ENCODE measurements around the gene SLC22A5.
"Not testable (repeated sequence)": the region's sequence is repeated elsewhere in the genome, so short reads cannot be mapped to it uniquely, and the experiment has no call there.

SLC22A5 gene

DNA sequence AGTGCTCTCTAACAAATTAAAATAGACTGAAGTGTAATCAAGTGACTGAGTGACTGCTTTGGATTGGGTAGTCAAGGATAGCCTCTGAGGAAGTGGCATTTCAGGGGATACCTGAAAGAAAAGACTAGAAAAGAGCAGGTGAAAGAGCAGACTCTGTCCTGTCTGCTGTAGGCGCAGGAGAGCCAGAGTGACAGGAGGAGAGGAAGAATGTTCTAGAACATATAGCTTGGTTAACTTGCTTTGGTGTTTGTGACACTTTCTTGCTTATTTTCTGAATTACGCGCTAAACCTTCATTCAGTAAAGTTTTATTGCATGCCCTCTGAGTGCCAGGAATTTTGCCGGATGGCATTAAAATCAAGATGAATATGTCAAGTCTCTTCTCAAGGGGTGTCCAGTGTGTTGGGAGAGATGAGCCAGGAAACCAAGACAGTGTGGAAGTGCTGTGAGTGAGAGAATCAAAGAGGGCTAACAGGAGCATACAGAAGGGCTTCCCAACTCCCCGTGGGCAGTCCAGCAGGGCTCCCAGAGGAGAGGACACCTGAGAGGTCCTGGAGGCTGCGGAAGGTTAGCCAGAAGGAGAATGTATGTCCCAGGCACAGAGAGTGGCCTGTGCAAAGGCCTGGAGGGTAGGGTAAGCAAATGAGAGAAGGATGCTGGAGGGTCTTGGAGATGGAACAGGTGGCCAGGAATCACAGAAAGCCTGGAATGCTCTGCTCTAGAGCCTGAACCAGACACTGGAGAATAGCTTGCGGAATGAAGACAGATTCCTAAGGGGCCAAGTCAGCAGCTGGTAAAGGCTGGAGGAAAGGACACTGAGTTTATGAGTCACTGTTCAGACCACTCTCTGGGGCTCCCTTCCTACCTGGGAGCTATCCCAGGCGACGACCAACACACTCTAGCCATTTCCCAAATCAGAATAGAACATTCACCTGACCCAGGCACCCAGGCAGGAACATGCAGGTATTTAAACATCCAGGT is 59.3 kb downstream of the SLC22A5 start:
- no peak for DNase-seq (ENCODE audit: low read depth)

DNA sequence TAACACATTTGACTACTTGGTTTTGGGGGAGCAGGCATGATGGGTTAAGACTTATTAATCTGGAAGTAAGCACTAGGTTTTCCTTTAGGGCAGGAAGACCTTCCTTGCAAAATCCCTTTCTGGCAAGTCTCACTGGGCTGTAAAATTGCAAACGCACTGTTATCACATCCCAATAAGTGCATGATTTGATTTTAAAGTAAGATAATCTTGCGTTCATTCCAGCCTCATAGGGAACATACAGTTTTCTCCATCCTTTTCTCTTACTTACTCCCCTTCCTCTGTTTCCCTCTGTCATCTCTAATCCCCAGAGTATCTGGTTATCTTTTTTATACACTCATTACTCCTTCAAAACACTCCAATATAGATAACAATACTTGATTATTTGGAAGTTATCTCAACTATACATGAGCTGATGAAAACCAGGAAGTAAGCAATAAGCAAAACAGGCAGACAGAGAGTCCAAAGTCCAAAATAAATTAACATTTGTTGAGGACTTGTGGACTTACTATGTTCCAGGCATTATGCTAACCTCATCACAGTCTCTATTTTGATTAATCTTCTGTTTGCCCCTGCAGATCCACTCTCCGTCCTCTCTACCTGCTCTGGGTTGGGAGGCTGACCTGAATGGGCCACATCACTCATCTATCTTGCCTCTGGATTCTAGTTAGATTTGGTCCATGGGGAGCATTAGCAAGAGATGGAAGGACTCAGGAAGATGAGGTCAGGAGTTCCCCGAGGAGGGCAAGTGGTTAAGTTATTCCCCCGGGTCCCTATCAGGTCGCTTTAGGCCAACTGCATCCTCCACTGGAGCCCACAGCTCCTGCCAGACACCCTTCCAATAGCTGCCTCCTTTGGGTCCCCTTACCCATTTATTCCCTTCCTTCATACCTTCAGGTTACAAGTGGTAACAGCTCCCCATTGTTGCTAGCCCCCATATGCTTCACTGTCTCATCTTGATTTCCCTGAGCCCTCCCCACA is 60.2 kb downstream of the SLC22A5 start:
- DNase-seq (ENCODE audit: low read depth), result no peak

DNA sequence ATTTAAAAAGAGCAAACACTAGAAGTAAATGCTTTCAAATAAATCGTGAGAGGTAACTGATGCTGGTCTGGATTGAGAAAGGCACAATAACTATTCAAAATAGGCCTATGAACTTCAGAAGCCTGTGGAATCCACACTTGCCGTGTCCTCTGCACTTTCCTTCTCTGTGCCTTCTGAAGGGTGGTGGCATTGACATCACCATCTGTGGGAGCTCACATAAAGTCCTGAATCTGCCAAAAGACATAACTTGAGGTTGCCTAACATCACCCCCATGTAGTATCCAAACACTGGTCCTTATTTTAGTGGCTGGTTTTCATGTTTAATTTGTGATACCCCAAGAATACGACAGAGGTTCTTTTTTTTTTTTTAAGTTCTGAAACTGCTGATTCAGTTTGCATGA is 61.2 kb downstream of the SLC22A5 start:
- no peak for DNase-seq (ENCODE audit: low read depth)

DNA sequence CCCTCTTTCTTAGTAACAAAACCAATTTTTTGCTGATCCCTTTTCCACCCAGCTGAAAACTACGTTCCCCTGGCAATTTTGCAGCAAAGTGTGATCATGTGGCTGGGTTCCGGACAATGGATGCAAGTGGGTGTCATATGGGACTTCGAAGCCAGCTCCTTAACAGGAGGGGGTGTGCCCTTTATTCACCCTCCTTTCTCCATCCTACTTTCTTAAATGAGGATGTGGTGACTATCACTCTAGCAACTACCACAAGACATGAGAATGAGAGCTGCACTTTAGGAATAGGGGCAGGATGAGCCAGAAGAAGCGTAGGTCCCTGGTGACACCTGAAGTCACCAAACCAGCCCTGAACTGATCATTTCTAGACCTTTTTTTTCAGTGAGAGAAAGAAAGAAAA is 62.1 kb downstream of the SLC22A5 start:
- no peak for DNase-seq (ENCODE audit: low read depth)

DNA sequence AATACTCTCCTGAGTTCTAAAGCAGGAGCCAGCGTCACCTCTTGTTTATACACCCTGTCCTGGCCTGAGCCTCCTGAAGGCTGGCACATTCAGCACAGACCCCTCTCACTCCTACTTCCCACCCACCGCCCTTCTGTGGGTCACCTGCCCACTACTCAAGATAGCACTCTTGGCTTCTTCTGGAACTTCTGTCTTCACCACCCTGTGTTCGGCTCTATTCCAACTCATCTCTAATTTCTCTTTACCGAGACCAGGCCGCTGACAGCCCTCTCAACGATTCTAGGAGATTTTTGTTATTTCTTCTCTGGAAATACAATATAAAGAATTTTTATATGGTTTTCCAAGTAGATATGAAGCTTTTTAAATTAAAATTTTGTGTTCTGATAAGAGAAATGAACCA is 63.6 kb downstream of the SLC22A5 start:
- no peak for DNase-seq (ENCODE audit: low read depth)

DNA sequence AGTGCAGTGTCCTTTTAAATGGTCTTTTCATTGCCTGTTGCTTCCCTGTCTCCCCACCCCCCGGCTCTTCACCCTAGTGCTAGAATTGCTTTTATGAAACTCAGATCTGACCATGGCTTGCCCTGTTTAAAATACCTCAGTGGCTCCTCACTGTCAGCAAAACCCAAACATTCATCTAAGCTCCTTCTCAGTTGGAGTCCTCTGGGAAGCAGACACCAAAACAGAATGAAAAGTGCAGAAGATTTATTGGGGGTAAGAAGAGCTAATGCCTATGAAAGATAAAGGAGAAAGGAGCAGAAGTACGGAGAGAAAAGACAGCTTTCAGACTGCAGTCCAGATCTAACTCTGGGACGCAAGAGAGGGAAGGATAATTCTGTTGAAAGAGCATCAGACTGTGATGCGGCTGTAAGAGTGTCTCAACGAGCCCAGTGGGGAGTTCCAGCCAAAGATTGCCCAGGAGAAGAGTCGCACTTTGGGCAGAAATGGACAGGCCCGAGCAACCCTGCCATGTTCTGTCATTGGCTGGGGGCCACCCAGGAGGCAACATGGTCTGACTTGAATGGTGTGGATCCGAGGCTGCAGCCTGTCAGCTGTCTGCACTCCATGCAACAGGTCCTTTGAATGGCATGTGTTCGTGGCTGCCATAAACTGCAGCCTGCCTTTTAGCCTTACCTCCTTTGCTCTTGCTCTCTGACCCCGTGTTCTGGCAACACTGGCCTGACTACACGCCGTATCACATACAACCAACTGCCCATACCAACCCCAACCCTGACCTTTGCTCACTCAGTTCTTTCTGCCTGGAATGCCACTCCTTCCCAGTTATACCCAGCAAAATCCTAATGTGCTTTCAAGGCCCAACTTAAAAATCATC is 65.1 kb downstream of the SLC22A5 start:
- DNase-seq (ENCODE audit: low read depth), result no peak

DNA sequence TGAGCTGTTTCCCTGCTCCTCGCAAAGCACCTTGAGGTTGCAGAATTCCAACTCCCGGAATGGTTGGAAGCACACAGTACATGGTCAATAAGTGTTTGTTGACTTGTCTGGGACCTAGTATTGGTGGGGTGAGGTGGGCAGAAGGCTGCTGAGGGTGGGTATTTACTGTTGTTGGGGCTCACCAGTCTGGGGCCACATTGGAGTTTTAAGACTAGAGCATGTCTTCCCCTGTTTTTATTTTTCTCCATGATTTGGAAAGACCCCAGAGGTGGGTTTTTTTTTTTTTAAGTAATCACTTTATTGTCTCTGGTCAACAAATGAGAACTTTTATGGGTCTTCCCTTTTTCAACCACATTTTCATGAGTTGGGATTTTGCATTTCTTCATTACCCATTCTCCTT is 65.9 kb downstream of the SLC22A5 start:
- no peak for DNase-seq (ENCODE audit: low read depth)

DNA sequence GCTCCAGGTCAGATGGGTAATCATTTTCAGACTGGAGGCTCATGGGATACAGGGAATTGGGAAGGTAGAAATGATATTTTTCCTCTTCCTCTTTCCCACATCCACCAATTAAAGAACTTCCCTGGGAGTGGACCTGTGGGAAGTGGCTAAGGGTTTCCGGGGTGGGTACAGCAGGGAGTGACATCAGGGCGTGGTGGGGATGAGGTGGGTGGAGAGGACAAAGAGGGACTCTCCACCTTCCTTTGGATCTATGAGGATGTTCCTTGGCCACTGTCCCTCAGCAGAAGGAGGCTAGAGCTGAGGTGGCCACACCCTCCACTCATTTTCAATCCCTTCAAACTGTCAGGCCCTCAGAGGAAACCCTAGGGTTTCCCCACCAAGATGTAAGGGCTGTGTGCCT is 66.4 kb downstream of the SLC22A5 start:
- no peak for DNase-seq (ENCODE audit: low read depth)

DNA sequence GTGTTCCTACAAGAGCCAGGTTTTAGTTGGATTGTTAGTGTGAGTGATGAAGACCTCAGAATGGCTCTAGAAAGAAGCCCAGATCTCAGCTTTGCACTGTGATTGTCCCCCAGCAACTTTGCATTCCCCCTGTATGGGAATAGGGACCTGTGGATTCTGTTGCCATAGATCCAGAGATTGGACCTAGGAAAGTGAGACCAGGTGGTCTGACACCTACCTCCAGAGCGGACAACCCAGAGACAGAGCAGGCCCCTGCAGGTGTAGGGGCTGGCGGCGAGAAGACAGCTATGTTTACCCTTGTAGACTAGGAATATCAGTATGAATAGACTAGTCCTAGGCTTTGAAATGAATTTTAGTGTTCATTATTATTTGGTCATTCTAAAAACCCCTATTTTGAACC is 67.4 kb downstream of the SLC22A5 start:
- DNase-seq (ENCODE audit: low read depth), result no peak

DNA sequence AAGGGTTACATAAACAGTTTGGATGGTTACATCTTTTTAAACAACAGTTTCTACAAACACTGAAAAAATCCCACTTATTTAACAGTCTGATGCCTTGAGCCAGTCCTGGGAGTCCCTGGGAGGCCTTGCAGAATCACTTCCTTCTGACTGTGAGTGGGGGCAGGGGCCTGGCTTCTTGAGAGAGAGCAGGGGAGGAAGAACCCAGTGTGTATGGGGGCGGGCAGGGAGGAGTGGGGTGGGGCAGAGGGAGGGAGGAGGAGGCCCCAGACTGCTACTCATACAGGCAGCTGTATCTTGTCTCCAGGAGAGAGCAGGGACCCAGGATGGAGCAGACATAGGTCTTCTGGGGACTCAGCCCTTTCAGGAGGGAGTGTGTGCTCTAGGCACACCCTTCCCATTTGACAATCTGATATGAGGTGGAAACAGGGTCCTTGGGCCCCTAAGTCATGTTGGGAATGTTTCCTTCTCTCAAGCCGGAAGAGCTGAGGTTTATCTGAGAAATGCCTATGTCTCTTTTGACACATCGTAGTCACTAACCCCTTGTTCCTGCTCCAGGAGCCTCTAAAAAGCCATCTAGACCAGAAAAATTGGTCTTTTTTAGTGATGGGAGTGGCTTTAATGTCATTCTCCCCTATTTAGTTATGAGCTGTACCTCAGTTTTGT is 68.2 kb downstream of the SLC22A5 start:
- peak; percentile 40 for DNase-seq (ENCODE audit: low read depth)

DNA sequence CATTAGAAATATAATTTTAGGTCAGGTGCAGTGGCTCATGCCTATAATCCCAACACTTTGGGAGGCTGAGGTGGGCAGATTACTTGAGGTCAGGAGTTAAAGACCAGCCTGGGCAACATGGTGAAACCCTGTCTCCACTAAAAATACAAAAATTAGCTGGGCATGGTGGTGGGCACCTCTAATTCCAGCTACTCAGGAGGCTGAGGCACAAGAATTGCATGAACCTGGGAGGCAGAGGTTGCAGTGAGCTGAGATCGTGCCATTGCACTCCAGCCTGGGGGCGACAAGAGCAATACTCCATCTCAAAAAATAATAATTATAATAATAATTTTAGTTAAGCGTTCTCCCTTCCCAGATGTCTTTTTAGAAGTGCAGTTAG is 68.7 kb downstream of the SLC22A5 start:
- DNase-seq (ENCODE audit: low read depth), result not testable (repeated sequence)

DNA sequence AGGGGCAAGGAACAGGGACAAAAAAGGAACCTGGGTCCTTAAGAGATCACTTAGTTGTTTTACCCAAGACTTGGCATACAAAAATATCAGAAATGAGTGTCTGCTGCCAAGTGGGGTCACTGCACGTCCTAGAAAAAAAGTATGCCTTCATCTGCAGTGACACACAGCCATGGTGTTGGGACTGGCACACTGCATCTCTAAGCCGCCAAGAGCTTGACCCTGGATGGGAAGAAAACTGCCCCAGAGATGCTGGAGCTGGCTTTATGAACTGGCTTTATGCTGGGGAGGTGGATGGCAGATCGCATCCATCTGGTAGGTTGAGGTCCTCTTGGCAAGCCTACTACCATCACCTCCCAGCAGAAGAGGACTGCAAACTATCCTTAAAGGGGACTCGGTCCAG is 69.4 kb downstream of the SLC22A5 start:
- DNase-seq (ENCODE audit: low read depth), result no peak

DNA sequence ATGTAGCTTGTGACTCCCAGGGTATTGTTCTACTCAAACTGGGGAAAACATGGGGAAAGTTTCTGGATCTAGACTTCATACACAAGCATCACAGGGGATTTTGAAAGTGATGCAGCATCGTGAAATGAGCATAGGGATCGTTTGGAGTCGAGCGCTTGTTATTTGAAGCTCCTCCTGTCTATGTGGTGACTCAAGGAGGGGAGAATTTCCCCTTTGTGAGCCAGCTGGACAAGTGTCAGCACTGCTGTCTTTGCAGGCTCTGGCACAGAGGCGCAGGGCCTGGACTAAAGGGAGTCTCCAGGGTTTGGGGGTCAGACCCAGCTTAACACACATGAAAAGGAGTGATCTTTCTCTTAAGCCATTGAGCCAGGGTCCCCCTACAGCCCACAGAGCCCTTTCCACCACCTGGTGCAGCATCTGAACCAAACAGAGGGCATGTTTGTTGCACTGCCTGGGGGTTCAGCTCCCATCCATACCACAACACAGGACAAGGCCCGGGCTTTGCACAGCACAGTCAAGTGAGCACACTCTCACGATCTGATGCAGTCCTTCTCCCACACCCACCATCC is 70.1 kb downstream of the SLC22A5 start:
- DNase-seq (ENCODE audit: low read depth), result no peak

DNA sequence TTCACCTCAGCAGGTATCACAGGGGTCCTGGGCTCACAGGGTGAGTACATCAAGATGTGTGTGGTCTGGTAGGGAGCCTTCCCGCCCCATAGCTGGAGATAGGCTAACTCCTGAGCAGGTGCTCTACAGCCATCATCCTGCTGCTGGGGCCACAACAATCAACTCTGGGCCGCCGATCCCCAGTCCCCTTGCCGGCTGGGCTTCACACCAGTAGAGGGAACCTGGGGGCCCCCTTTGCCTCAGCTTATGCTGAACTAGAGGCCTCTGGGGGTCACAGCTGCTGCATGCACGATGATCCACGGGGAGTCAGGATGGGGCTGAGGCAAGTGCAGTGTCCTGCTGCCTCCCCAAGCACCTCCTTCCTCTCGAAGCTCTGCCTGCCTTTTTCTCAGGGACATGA is 74.6 kb downstream of the SLC22A5 start:
- DNase-seq (ENCODE audit: low read depth), result no peak
